T47D (cell line): ENCODE results near the gene PSME1.
"Not testable (repeated sequence)": the region's sequence is repeated elsewhere in the genome, so short reads cannot be mapped to it uniquely, and the experiment has no call there.

Experiments
- DNase-seq, 2 experiments: peaks; one replicate each; pipeline versions ENCODE4 v3.0.0 to v3.0.0-alpha.2; 2011 to 2012; ENCODE audit warnings: low read depth in 1 of 2, low spot score in 1 of 2
- JUND ChIP-seq: IDR thresholded peaks from 2 replicates; pipeline ENCODE4 v1.6.1; 2012; ENCODE audit warnings: low read depth
- in situ Hi-C: cut with HindIII; loops from 2 replicates; pipeline ENCODE4 v1.10.0; 2016; ENCODE audit warnings: low sequenced_read_pairs, low pct_unique_long_range_greater_than_20kb

PSME1 gene

GRCh38 chr14:24096545-24097181 lies 39.3 kb upstream of the PSME1 start:
- in situ Hi-C loops, result no loop called here
- no peak for DNase-seq
- TF ChIP-seq JUND, result no peak

GRCh38 chr14:24098229-24098926 lies 37.6 kb upstream of the PSME1 start:
- in situ Hi-C loops, result no loop called here

GRCh38 chr14:24098927-24099813 lies 36.8 kb upstream of the PSME1 start:
- in situ Hi-C loops, result no loop called here
- no peak for TF ChIP-seq JUND
- no peak for DNase-seq

More at GRCh38 chr14:24098229-24098926, 37.6 kb upstream of the PSME1 start:
- DNase-seq, result no peak
- no peak for TF ChIP-seq JUND

GRCh38 chr14:24100197-24100981 lies 35.6 kb upstream of the PSME1 start:
- no peak for DNase-seq
- no peak for TF ChIP-seq JUND
- in situ Hi-C loops, result no loop called here

- TF ChIP-seq JUND, result no peak
- no peak for DNase-seq
- in situ Hi-C loops, result no loop called here
Measured at GRCh38 chr14:24100982-24101494, 35.0 kb upstream of the PSME1 start.

GRCh38 chr14:24102357-24103048 lies 33.5 kb upstream of the PSME1 start:
- no peak for DNase-seq
- in situ Hi-C loops, result no loop called here
- no peak for TF ChIP-seq JUND

- no peak for DNase-seq
- in situ Hi-C loops, result no loop called here
- no peak for TF ChIP-seq JUND
Measured at GRCh38 chr14:24103451-24103850, 32.5 kb upstream of the PSME1 start.

- DNase-seq, in situ Hi-C loops: not testable (repeated sequence)
Measured at GRCh38 chr14:24105609-24106239, 30.3 kb upstream of the PSME1 start.

- in situ Hi-C loops, result no loop called here
- no peak for DNase-seq
- TF ChIP-seq JUND, result no peak
Measured at GRCh38 chr14:24106672-24107271, 29.2 kb upstream of the PSME1 start.

GRCh38 chr14:24108336-24108874 lies 27.6 kb upstream of the PSME1 start:
- in situ Hi-C loops, result no loop called here
- TF ChIP-seq JUND, result no peak
- DNase-seq, result no peak

GRCh38 chr14:24110060-24110459 lies 25.9 kb upstream of the PSME1 start:
- in situ Hi-C loops, result no loop called here
- no peak for TF ChIP-seq JUND
- no peak for DNase-seq
